GM08714 (cell line): ENCODE data around the gene LASP1NB.
"Not testable (repeated sequence)": the region's sequence is repeated elsewhere in the genome, so short reads cannot be mapped to it uniquely, and the experiment has no call there.

Source experiments
- H3K4me3 ChIP-seq: fragments of 200-500 bp; sonication (Bioruptor generic); 2 replicates; pipeline ENCODE4 v1.5.1; 2014; ENCODE audit warnings: mild to moderate bottlenecking, low read length, inconsistent platforms
- ZNF274 ChIP-seq: IDR thresholded peaks from 2 replicates; pipeline ENCODE4 v1.6.1; 2012; ENCODE audit warnings: mild to moderate bottlenecking, low read depth, low read length

LASP1NB gene

GRCh38 chr17:38918916-38919315 is 6.5 kb upstream of the LASP1NB start:
- no peak for TF ChIP-seq ZNF274
- H3K4me3 ChIP-seq, result no peak overlapping the region

- H3K4me3 ChIP-seq, result no peak overlapping the region
- no peak for TF ChIP-seq ZNF274
Measured at GRCh38 chr17:38919316-38920078, 5.9 kb upstream of the LASP1NB start.

- TF ChIP-seq ZNF274, result no peak
- H3K4me3 ChIP-seq, result no peak overlapping the region
Measured at GRCh38 chr17:38920374-38921291, 4.8 kb upstream of the LASP1NB start.

DNA sequence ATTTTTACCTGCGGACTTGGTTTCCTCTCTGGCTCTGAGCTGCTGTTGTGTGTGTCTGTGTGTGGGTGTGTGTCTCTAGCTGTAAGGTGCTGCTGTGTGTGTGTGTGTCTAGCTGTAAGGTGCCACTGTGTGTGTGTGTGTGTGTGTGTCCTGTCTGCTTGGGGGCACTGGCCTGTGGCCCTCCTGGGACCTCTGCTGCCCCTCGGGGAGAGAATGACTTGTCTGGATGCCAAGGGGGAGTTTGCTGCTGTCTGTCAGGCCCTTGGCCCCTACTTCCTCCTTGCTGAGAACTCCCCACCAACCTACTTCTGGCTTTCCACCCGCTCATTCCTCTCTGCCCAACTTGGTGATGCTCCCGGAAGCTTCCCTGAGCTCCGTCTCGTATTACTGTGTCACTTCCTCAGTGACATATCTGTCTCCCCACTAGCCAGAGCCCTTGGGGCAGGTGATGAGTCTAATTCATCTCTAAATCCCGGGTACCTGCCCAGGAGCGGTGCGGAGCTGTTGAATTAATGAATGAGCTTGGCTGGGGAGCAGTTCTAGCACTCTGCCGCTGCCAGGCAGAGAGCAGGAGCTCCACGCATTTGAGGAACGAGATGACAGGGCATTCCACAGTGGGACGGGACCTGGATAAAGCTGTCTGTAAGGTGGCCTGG is 3.5 kb upstream of the LASP1NB start:
- TF ChIP-seq ZNF274, result no peak
- no peak overlapping the region for H3K4me3 ChIP-seq

- TF ChIP-seq ZNF274, result no peak
- H3K4me3 ChIP-seq, result no peak overlapping the region
Measured at GRCh38 chr17:38922538-38923297, 2.7 kb upstream of the LASP1NB start.

DNA sequence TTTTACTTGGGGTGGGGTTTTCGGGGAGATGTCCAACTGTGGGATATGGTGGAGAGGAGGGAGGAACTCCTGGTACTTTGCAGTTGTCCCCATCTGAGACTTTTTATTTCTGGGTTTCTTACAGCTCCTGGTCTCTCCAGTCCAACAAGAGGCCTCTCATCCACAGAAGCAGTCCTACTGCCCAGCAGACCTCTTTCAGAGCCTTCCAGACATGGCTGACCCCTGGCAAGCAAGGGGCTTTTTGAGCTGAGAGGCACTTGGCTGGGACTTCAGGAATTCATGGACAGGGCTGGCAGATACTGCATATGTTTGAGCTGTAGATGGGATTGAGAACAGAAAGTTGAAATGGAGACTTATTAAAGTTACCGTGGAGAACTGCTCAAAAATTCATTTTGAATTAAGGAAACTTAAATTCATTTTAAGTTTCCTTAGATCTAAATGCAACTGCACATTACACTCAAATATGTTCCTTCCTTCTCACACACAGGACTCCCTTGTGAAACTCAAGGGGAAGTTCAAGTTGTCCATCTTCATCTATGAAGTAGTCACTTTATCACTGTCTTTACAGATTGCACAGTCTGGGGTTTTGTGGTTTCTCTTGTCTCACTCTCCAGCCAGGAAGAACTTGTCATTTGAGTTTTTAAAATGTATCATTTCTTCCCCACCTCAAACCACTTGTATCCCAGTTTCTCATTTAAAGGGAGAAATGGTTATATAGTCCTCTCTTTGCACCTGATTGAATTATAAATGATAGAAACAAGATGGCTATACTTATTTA is 1.1 kb downstream of the LASP1NB start:
- TF ChIP-seq ZNF274, result no peak
- H3K4me3 ChIP-seq, result no peak overlapping the region

- not testable (repeated sequence) for H3K4me3 ChIP-seq
Measured at GRCh38 chr17:38930782-38931181, 5.4 kb downstream of the LASP1NB start.

DNA sequence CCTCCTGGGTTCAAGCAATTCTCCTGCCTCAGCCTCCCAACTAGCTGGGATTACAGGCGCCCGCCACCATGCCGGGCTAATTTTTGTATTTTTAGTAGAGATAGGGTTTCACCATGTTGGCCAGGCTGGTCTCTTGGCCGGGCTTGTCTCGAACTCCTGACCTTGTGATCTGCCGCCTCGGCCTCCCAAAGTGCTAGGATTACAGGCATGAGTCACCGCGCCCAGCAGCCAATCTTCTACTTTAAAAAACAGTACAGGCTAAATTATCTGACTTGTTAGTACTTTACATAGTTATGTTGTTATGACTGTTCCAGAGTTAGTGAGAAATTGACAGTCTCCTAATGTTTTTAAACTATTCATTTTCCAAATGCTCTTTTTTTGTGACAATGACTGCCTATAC is 8.5 kb downstream of the LASP1NB start:
- not testable (repeated sequence) for H3K4me3 ChIP-seq

GRCh38 chr17:38939987-38940386 is 14.6 kb downstream of the LASP1NB start:
- no peak for TF ChIP-seq ZNF274
- no peak overlapping the region for H3K4me3 ChIP-seq

DNA sequence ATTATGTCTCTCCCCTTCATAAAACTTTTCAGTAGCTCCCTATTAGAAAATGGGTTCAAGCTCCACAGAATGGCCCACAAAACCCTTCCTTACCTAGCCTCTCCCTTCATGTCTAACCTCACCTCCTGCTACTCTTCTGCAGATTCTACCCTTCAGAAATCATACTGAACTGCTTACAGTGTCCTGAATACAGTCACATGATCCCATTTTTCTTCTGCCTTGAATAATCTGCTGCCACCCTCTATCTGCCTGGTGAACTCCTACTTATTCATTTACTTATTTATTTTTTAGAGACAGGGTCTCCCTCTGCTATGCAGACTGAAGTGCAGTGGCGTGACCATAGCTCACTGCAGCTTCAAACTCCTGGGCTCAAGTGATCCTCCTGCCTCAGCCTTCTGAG is 15.0 kb downstream of the LASP1NB start:
- H3K4me3 ChIP-seq, result no peak overlapping the region
- no peak for TF ChIP-seq ZNF274

- H3K4me3 ChIP-seq, result no peak overlapping the region
- no peak for TF ChIP-seq ZNF274
Measured at GRCh38 chr17:38942696-38943334, 17.4 kb downstream of the LASP1NB start.

GRCh38 chr17:38943607-38944006 is 18.2 kb downstream of the LASP1NB start:
- no peak for TF ChIP-seq ZNF274
- no peak overlapping the region for H3K4me3 ChIP-seq

- H3K4me3 ChIP-seq, result no peak overlapping the region
- no peak for TF ChIP-seq ZNF274
Measured at GRCh38 chr17:38947189-38947588, 21.8 kb downstream of the LASP1NB start.

- H3K4me3 ChIP-seq, result not testable (repeated sequence)
Measured at GRCh38 chr17:38953800-38954199, 28.4 kb downstream of the LASP1NB start.
